Heart right ventricle (tissue), 16 donors: Measurements from ENCODE around the gene ICAM1. TPM values are rescaled to one million over a fixed set of nuclear protein-coding genes. Genes with fewer than 3 reads are reported as not detected.
A peak's percentile ranks its signal among the peaks of the same experiment; 100 is the strongest.

Experiments
- ATAC-seq, 8 donors: fragments of 200-7000 bp; cut with Tn5 transposase; one replicate each; pipeline ENCODE4 v1.9.1; 2020; ENCODE audit warnings: mild to moderate bottlenecking in 8 of 8, moderate library complexity in 8 of 8, moderate number of reproducible peaks in 1 of 8
- DNase-seq, 2 donors: peaks; one replicate each; pipeline ENCODE4 v3.0.0-alpha.2; 2020
- H3K27ac ChIP-seq, 10 donors: fragments of 200-600 bp; sonication (generic) in 2 of 10; one replicate each; pipeline versions ENCODE4 v1.5.0 to v1.8.0; 2020 to 2022; ENCODE audit warnings: mild to moderate bottlenecking in 3 of 10
- H3K27me3 ChIP-seq, 7 donors: fragments of 200-600 bp; one replicate each; pipeline ENCODE4 v1.8.0; 2021 to 2022; ENCODE audit warnings: mild to moderate bottlenecking in 2 of 7
- H3K36me3 ChIP-seq, 9 donors: fragments of 200-600 bp; sonication (generic) in 1 of 9; one replicate each; pipeline versions ENCODE4 v1.5.0 to v1.8.0; 2020 to 2022; ENCODE audit warnings: mild to moderate bottlenecking in 2 of 9
- H3K4me1 ChIP-seq, 9 donors: fragments of 200-600 bp; sonication (generic) in 1 of 9; one replicate each; pipeline versions ENCODE4 v1.5.0 to v1.8.0; 2020 to 2022; ENCODE audit warnings: mild to moderate bottlenecking in 4 of 9
- H3K4me3 ChIP-seq, 10 donors: fragments of 200-600 bp; sonication (generic) in 2 of 10; one replicate each; pipeline versions ENCODE4 v1.5.0 to v1.8.0; 2020 to 2022; ENCODE audit warnings: mild to moderate bottlenecking in 7 of 10, moderate library complexity in 2 of 10
- H3K9me3 ChIP-seq, 11 donors: fragments of 200-600 bp in 10 of 11; sonication (generic) in 2 of 11; one replicate each; pipeline versions ENCODE4 v1.5.0 to v1.8.0; 2013 to 2022; ENCODE audit warnings: mild to moderate bottlenecking in 2 of 11, control low read depth in 1 of 11, moderate library complexity in 1 of 11
- CTCF ChIP-seq, 9 donors: fragments of 200-600 bp; sonication (generic) in 2 of 9; IDR thresholded peaks; one replicate each; pipeline versions ENCODE4 v1.5.0 to v1.8.0; 2021 to 2022; ENCODE audit warnings: antibody characterized with exemption in 9 of 9, mild to moderate bottlenecking in 5 of 9, moderate library complexity in 1 of 9
- WGBS, 2 donors: extraction: QIAGEN DNeasy Blood & Tissue Kit; methylation state at CpG; one replicate each; pipeline ENCODE4 v1.1.7; 2013; ENCODE audit warnings: inconsistent platforms in 1 of 2; 5-methylcytosine and 5-hydroxymethylcytosine counted together
- intact Hi-C, 10 donors: fragments of 100-400 bp; cut with DNase I; formaldehyde crosslinking; loops; one replicate each; pipeline versions ENCODE4 v1.11.1 to v1.14.2; 2022
- long read RNA-seq, 3 donors: library from polyadenylated mRNA; unstranded; transcript quantifications; one replicate each; pipeline ENCODE4 v2.0.0, GENCODE V29; 2020 to 2021
- polyA plus RNA-seq, 2 donors: library from polyadenylated mRNA; stranded (reverse); fragments of 200-250 nt; gene quantifications; one replicate each; pipeline ENCODE4 v1.2.3, GENCODE V29; 2013
- total RNA-seq, 10 donors: library from RNA; stranded (reverse); fragmentation: NEBNext Ultra II Directional in 3 of 10; extraction: Animal tissue kit (Norgen Biotek cat#: 25700) in 3 of 10; gene quantifications; one replicate each; pipeline versions ENCODE4 v1.2.1 to v1.2.4, GENCODE V29; 2021 to 2023
- donor health status: Arrhythmogenic right ventricular cardiomyopathy.
- donor health status: ischemic (EF 13 %, LVEDD 7.1; RV severe dilation, severe dysfunction).
- donor health status: healthy with polysubstance abuse.
- donor health status: DM: no; HTN: yes; CAD: no.
- donor health status: DM: no; HTN: no; CAD: no.
- donor health status: ischemic (EF 25% LVEDD 6.9; RV normal size, moderate dysfunction).
- donor health status: ischemic (EF 25% LVEDD 5.7; RV mildly dilated, moderate dysfunction).
- donor health status: healthy.
- donor health status: DM: yes; HTN: yes; CAD: no.
- donor health status: Ischemic cardiomyopathy.
- donor health status: ischemic (EF 35%, LVEDD 5.7; RV mildly dilated, moderate dysfunction).
- donor health status: nonischemic (EF 11% LVEDD 7.7; RV severe dilation, severe dysfunction).
- donor health status: DM: yes; HTN: yes; CAD: no.
- donor health status: PGD.
- donor health status: ischemic (EF 29% LVEDD 5.4; RV normal size, mild dysfunction).
- donor health status: nonischemic (EF 23%, LVEDD 6.1; RV moderate dilation, normal function).

Gene ICAM1
- total RNA-seq (10 to 100 TPM in 3 of 10 donors, 1 to 10 TPM in 7; 3.6 to 66.6 (median 9.3) TPM), polyA plus RNA-seq (10 to 100 TPM in 1 of 2 donors, 1 to 10 TPM in 1; 6.9 to 12.1 TPM)
- long read RNA-seq, donor 1, transcript ICAM1-201 (7 exons, 3,252 nt) = major isoform, 10 of 13 reads
- long read RNA-seq, donor 1, partial matches to known transcripts = 2 of 13 reads
- long read RNA-seq, donor 1, other reads (novel, unspliced or antisense) = 1 of 13 reads
- long read RNA-seq, donor 2, transcript ICAM1-201 (7 exons, 3,252 nt) = major isoform, 6 of 9 reads
- long read RNA-seq, donor 2, partial matches to known transcripts = 2 of 9 reads
- long read RNA-seq, donor 2, other reads (novel, unspliced or antisense) = 1 of 9 reads
- long read RNA-seq, donor 3, transcript ICAM1-201 (7 exons, 3,252 nt) = major isoform, 24 of 58 reads
- long read RNA-seq, donor 3, partial matches to known transcripts = 33 of 58 reads
- long read RNA-seq, donor 3, other reads (novel, unspliced or antisense) = 1 of 58 reads

DNA sequence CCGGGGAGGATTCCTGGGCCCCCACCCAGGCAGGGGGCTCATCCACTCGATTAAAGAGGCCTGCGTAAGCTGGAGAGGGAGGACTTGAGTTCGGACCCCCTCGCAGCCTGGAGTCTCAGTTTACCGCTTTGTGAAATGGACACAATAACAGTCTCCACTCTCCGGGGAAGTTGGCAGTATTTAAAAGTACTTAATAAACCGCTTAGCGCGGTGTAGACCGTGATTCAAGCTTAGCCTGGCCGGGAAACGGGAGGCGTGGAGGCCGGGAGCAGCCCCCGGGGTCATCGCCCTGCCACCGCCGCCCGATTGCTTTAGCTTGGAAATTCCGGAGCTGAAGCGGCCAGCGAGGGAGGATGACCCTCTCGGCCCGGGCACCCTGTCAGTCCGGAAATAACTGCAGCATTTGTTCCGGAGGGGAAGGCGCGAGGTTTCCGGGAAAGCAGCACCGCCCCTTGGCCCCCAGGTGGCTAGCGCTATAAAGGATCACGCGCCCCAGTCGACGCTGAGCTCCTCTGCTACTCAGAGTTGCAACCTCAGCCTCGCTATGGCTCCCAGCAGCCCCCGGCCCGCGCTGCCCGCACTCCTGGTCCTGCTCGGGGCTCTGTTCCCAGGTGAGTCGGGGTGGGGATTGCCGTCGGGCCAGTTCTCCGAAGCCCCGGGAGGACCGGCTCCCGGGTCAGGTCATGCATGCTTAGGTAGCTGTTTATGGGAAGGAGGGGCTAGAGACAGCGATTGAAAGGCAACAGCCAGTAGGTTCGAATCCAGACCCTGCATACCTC, at the start of gene ICAM1:
ICAM1 (plus strand) TSS at position 505 of the 779 bp plus-strand sequence; CDS start at position 545, 40 bp downstream.
- DNase-seq = peak; percentile 83 to 88
- Histone ChIP-seq H3K27ac (peak within 1 kb of the TSS; percentile 87 to 99 (median 91)), H3K4me3 (peak within 1 kb of the TSS; percentile 25 to 78 (median 58)), H3K27me3 (peaks cover 0 to 19% (median 3%) of the 10 kb centered on the region in 7 donors), H3K36me3 (peaks cover 0 to 28% (median 0%) of the 10 kb centered on the region in 9 donors), H3K4me1 (peaks cover 7 to 72% (median 46%) of the 10 kb centered on the region in 9 donors), H3K9me3 (no peaks in the 10 kb centered on the region)
- WGBS, 2 donors = 3 to 4% methylated on average over 51 of the region's 51 CpGs
- intact Hi-C loops = loop anchor here in 6 of 10 donors (5.0 to 10.0 kb wide), 3 partner anchors 46 to 64 kb away; partner anchors contain the start of genes RAVER1 (in 5 of the 6), ICAM3 (in 2 of the 6) and FDX2 (in 1 of the 6)
- peak; percentile 67 to 77 (median 74) for ATAC-seq
- TF ChIP-seq CTCF (IDR thresholded peaks at IDR 0.05) = peak in 3 of 9 donors; percentile 7 to 21 (median 13)

DNA sequence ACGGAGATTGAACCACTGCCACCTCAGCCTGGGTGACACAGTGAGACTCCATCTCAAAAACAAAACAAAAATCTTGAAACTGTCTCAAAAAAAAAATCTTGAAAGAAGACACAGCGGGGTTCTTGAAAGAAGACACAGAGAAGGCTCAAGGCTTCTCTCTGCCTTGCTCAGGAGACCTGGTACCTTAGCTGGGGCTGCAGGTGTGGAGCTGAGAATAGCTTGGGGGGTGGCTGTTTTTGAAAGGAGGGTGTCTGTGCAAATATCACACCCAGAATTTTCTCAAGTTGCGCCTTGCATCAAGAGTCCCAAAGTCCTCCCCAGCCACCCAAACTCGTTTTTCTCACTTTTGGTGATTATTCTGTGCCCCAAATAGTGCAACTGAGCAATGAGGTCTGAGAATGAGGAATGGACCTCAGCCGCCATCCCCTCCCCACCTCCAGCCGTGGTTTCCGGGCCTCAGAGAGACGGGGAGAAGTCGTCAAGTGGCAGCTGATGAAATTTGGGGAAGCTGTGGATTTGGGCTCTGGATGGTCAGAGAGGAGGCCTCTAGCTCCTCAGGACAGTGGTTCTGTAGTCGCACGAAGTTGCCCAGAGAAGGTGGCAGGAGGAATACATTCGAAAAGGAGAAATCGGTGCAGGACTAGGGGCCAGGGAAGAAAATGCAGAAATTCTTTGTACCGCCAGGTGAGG, 48.6 kb upstream of the ICAM1 start:
- Histone ChIP-seq H3K27ac (peak overlapping the region in 1 of 10 donors; percentile 36), H3K27me3 (no peaks in the 10 kb centered on the region), H3K4me3 (no peak overlapping the region), H3K36me3 (peaks cover 0 to 30% (median 6%) of the 10 kb centered on the region in 9 donors), H3K9me3 (no peaks in the 10 kb centered on the region), H3K4me1 (peaks cover under 1 to 28% (median 13%) of the 10 kb centered on the region in 9 donors)
- 83 to 90% methylated on average over 14 of the region's 14 CpGs for WGBS, 2 donors
- TF ChIP-seq CTCF (IDR thresholded peaks at IDR 0.05) = no peak
- intact Hi-C loops = no loop called here
- DNase-seq (no peak), ATAC-seq (no peak)

DNA sequence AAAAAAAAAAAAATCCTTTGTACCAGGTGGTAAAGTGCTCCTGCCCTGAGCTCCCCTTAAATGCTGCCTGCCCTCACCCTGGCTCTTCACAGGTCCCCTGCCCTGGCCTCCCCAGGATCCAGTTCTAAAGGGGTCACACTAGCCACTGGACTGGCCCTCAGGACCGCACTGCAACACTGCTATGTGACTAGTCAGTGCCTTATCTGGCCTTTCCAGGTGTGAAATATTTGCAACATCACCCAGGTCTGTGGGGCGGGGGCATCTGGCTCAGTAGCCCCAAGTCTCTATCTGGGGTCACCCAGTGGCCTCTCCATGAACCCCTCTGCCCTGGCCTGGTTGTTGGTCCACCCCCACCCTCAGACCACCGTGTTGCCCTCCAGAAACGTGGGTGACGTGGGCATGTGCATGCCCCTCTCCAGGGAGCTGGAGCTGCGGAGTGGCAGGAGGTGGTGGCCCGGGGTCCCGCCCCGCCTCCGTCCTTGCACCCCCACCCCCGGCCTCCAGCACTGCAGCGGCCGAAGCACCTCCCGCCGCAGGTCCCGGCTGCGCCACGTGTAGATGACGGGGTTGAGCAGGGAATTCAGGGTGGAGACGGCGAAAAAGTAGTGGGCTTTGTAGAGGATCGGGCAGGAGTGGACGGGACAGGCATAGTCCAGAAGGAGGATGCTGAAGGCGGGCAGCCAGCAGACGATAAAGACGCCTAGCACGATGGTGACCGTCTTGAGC, 47.3 kb upstream of the ICAM1 start:
- no peak for ATAC-seq

More for the DNA sequence above, 47.3 kb upstream of the ICAM1 start:
- TF ChIP-seq CTCF (IDR thresholded peaks at IDR 0.05) = no peak
- no peak for DNase-seq
- peaks cover 4 to 34% (median 25%) of the 10 kb centered on the region in 9 donors for H3K4me1 ChIP-seq
- 94 to 95% methylated on average over 28 of the region's 28 CpGs for WGBS, 2 donors
- no peaks in the 10 kb centered on the region for H3K27me3 ChIP-seq
- peaks cover 0 to 30% (median 6%) of the 10 kb centered on the region in 9 donors for H3K36me3 ChIP-seq
- H3K4me3 ChIP-seq = no peak overlapping the region
- intact Hi-C loops = no loop called here
- H3K9me3 ChIP-seq = no peaks in the 10 kb centered on the region
- no peak overlapping the region for H3K27ac ChIP-seq
